Trophoblast cell (in vitro differentiated cells and primary cell): Measurements from ENCODE around the gene ART5. TPM values are rescaled to one million over a fixed set of nuclear protein-coding genes. Genes with fewer than 3 reads are reported as not detected.

Experiments used
- DNase-seq, 2 donors: peaks; one replicate each; pipeline ENCODE4 v3.0.0-alpha.2; 2016
- H2AFZ ChIP-seq: 2 replicates; pipeline ENCODE4 v1.6.1; 2013; ENCODE audit warnings: low read length, moderate library complexity, mild to moderate bottlenecking; ENCODE audit not compliant: insufficient read depth, poor library complexity
- H2AK5ac ChIP-seq: 2 replicates; pipeline ENCODE4 v1.6.1; 2013; ENCODE audit warnings: mild to moderate bottlenecking, low read length
- H2BK120ac ChIP-seq: 2 replicates; pipeline ENCODE4 v1.6.1; 2013; ENCODE audit warnings: low read length, mild to moderate bottlenecking, moderate library complexity; ENCODE audit not compliant: insufficient read depth, poor library complexity
- H2BK12ac ChIP-seq: 2 replicates; pipeline ENCODE4 v1.6.1; 2013; ENCODE audit warnings: mild to moderate bottlenecking, low read length, moderate library complexity
- H2BK5ac ChIP-seq: 2 replicates; pipeline ENCODE4 v1.6.1; 2013; ENCODE audit warnings: low read length, low read depth, moderate library complexity, mild to moderate bottlenecking; ENCODE audit not compliant: poor library complexity
- H3K14ac ChIP-seq: 2 replicates; pipeline ENCODE4 v1.6.1; 2013; ENCODE audit warnings: mild to moderate bottlenecking, low read length
- H3K18ac ChIP-seq: 2 replicates; pipeline ENCODE4 v1.6.1; 2013; ENCODE audit warnings: mild to moderate bottlenecking, low read length
- H3K23ac ChIP-seq: 2 replicates; pipeline ENCODE4 v1.6.1; 2013; ENCODE audit warnings: low read length
- H3K27ac ChIP-seq: 2 replicates; pipeline ENCODE4 v1.5.1; 2013; ENCODE audit warnings: low read depth, mild to moderate bottlenecking, inconsistent platforms, low read length, moderate library complexity
- H3K27me3 ChIP-seq: 2 replicates; pipeline ENCODE4 v1.6.1; 2013; ENCODE audit warnings: inconsistent platforms, mild to moderate bottlenecking, low read length, moderate library complexity; ENCODE audit not compliant: insufficient read depth
- H3K36me3 ChIP-seq, 2 experiments: 1 replicate in 1 of 2; 2 replicates in 1 of 2; pipeline ENCODE4 v1.6.1; 2013; ENCODE audit warnings: low read length in 2 of 2, mild to moderate bottlenecking in 2 of 2, moderate library complexity in 1 of 2; ENCODE audit not compliant: insufficient read depth in 2 of 2, control insufficient read depth in 1 of 2
- H3K4ac ChIP-seq: 2 replicates; pipeline ENCODE4 v1.6.1; 2013; ENCODE audit warnings: low read depth, mild to moderate bottlenecking, low read length, moderate library complexity
- H3K4me1 ChIP-seq, 2 experiments: 1 replicate in 1 of 2; 2 replicates in 1 of 2; pipeline ENCODE4 v1.6.1; 2013; ENCODE audit warnings: low read length in 2 of 2, mild to moderate bottlenecking in 2 of 2, moderate library complexity in 1 of 2; ENCODE audit not compliant: insufficient read depth in 2 of 2, control insufficient read depth in 1 of 2
- H3K4me2 ChIP-seq: 2 replicates; pipeline ENCODE4 v1.6.1; 2013; ENCODE audit warnings: inconsistent platforms, mild to moderate bottlenecking, low read length, moderate library complexity
- H3K4me3 ChIP-seq: 2 replicates; pipeline ENCODE4 v1.5.1; 2013; ENCODE audit warnings: mild to moderate bottlenecking, low read depth, low read length, inconsistent platforms
- H3K79me1 ChIP-seq: one replicate; pipeline ENCODE4 v1.6.1; 2013; ENCODE audit warnings: low read length
- H3K79me2 ChIP-seq: 2 replicates; pipeline ENCODE4 v1.6.1; 2013; ENCODE audit warnings: low read length, mild to moderate bottlenecking; ENCODE audit not compliant: control insufficient read depth, insufficient read depth, poor library complexity
- H3K9ac ChIP-seq: 2 replicates; pipeline ENCODE4 v1.6.1; 2013; ENCODE audit warnings: mild to moderate bottlenecking, low read length
- H3K9me3 ChIP-seq: 2 replicates; pipeline ENCODE4 v1.6.1; 2013; ENCODE audit warnings: low read depth, mild to moderate bottlenecking, control low read depth, inconsistent platforms, low read length; ENCODE audit not compliant: insufficient read depth
- H4K12ac ChIP-seq: 2 replicates; pipeline ENCODE4 v1.6.1; 2013; ENCODE audit warnings: low read depth, mild to moderate bottlenecking, low read length, moderate library complexity
- H4K8ac ChIP-seq: 2 replicates; pipeline ENCODE4 v1.6.1; 2013; ENCODE audit warnings: low read depth, mild to moderate bottlenecking, low read length, moderate library complexity
- H4K91ac ChIP-seq: one replicate; pipeline ENCODE4 v1.6.1; 2013; ENCODE audit warnings: low read depth, mild to moderate bottlenecking, low read length, moderate library complexity
- WGBS: extraction: QIAGEN DNeasy Blood & Tissue Kit; methylation state at CpG from one replicate; pipeline ENCODE4 v1.1.7; 2013; ENCODE audit warnings: missing lambda C conversion rate; ENCODE audit not compliant: insufficient read length, insufficient coverage; ENCODE audit errors: extremely low coverage; 5-methylcytosine and 5-hydroxymethylcytosine counted together
- polyA plus RNA-seq: library from polyadenylated mRNA; stranded (reverse); fragments of 200-250 nt; gene quantifications from 2 replicates; pipeline ENCODE4 v1.2.3, GENCODE V29; 2013

ART5 gene, protein sequence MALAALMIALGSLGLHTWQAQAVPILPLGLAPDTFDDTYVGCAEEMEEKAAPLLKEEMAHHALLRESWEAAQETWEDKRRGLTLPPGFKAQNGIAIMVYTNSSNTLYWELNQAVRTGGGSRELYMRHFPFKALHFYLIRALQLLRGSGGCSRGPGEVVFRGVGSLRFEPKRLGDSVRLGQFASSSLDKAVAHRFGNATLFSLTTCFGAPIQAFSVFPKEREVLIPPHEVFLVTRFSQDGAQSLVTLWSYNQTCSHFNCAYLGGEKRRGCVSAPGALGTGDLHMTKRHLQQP
- polyA plus RNA-seq, result 0.59 and 0.65 TPM in 2 replicates

DNA sequence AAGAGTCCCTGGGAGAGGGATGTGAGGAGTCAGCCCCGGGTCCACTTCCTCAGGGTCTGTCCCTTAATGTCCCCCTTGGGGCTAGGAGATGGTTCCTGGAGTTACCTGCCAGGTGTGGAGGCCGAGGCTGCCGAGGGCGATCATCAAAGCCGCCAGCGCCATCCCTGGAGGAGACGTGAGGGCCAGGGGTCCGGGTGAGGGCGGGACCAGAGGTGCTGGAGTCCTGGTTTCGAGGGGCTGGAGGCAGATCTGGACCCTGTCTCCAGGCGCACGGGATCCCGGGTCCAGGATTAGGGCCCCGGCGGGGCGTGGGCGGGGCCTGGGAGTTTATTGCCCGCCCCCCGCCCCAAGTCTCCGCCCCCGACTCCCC lies at the start of gene ART5:
Gene ART5 (minus strand): TSS at position 292 of the 370 bp plus-strand sequence. CDS start 130 bp downstream, at position 162.
- Histone ChIP-seq H4K91ac (no peak within 1 kb of the TSS), H2BK120ac (no peak within 1 kb of the TSS), H3K4me1 (peaks cover 12% of the 10 kb centered on the region in 2 experiments), H3K14ac (peak within 1 kb of the TSS; percentile 28), H3K4me3 (peak within 1 kb of the TSS; percentile 56), H3K36me3 (no peaks in the 10 kb centered on the region), H3K9me3 (peaks cover 10% of the 10 kb centered on the region), H3K9ac (no peak within 1 kb of the TSS), H3K4me2 (peak within 1 kb of the TSS; percentile 86), H2BK12ac (no peak within 1 kb of the TSS), H4K8ac (peak within 1 kb of the TSS; percentile 70), H3K4ac (no peak within 1 kb of the TSS), H3K18ac (peak within 1 kb of the TSS; percentile 37), H3K23ac (no peak within 1 kb of the TSS), H3K27ac (no peak within 1 kb of the TSS), H2AK5ac (no peak within 1 kb of the TSS), H3K79me1 (peaks cover 5% of the 10 kb centered on the region), H3K27me3 (no peaks in the 10 kb centered on the region), H3K79me2 (peaks cover 3% of the 10 kb centered on the region), H2AFZ (peak within 1 kb of the TSS; percentile 82), H4K12ac (no peak within 1 kb of the TSS), H2BK5ac (no peak within 1 kb of the TSS)
- DNase-seq, result no peak
- WGBS, result no CpG with 5 or more reads among the region's 21 CpGs

DNA sequence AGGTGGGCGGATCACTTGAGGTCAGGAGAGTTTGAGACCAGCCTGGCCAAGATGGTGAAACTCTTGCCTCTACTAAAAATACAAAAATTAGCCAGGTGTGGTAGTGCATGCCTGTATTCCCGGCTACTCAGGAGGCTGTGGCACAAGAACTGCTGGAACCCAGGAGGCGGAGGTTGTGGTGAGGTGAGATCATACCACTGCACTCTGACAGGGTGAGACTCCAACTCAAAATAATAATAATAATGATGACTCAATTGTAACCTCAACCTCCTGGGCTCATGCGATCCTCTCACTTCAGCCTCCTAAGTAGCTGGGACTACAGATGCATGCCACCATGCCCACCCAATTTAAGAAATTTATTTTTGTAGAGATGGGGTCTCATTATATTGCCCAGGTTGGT lies 45.0 kb upstream of the ART5 start:
- Histone ChIP-seq H2AK5ac (no peak overlapping the region), H3K4ac (no peak overlapping the region), H2BK12ac (no peak overlapping the region), H3K14ac (no peak overlapping the region), H2BK5ac (no peak overlapping the region), H3K27me3 (no peaks in the 10 kb centered on the region), H3K27ac (no peak overlapping the region), H4K91ac (no peak overlapping the region), H3K9me3 (no peaks in the 10 kb centered on the region), H3K79me2 (no peaks in the 10 kb centered on the region), H3K36me3 (peaks cover 42 to 52% of the 10 kb centered on the region in 2 experiments), H3K4me3 (no peak overlapping the region), H3K4me2 (no peak overlapping the region), H3K4me1 (no peaks in the 10 kb centered on the region), H2AFZ (no peak overlapping the region), H2BK120ac (no peak overlapping the region), H3K18ac (no peak overlapping the region), H4K8ac (no peak overlapping the region), H3K79me1 (no peaks in the 10 kb centered on the region), H4K12ac (no peak overlapping the region), H3K23ac (no peak overlapping the region), H3K9ac (no peak overlapping the region)
- no CpG with 5 or more reads among the region's 4 CpGs for WGBS
- no peak for DNase-seq

DNA sequence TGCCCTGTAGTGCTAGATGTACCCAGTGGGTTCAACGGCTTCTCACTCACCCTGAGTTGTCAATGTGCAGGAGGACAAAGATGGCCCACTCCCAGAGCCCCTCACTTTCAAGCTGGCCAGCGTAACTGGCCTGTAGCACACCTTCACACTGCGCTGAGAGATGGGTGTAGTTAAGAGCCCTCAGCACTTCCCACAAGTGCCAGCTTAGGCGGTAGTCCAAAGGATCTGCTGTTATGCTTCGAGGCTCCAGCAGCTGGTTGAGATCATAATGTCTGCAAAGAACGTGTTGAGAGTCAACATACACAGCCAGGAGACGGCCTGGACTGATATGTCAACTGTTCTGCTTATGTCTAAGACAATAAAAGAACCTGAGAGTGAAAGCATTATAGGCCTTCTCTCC lies 44.1 kb upstream of the ART5 start:
- no peaks in the 10 kb centered on the region for H3K79me1 ChIP-seq

DNA sequence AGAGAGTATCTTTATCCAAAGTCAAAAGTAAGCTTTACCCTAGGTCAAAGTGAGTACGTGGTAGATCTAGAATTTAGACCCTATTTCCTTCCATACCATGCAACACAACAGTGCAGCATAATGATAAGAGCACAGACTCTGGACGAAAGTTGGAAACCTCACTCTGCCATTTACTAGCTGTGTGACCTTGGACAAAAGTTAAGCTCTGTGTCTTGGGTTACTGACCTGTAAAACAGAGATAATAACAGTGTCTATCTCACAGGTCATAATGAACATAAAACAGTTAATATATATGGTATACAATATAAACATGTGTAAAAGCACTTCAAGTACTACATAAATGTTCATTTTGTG lies 43.0 kb upstream of the ART5 start:
- Histone ChIP-seq H3K79me2 (no peaks in the 10 kb centered on the region), H3K27me3 (no peaks in the 10 kb centered on the region), H4K91ac (no peak overlapping the region), H3K9me3 (no peaks in the 10 kb centered on the region), H3K14ac (no peak overlapping the region), H3K79me1 (no peaks in the 10 kb centered on the region), H3K4ac (no peak overlapping the region), H2BK120ac (no peak overlapping the region), H3K27ac (no peak overlapping the region), H3K18ac (no peak overlapping the region), H3K36me3 (peaks cover 38 to 57% of the 10 kb centered on the region in 2 experiments), H3K4me1 (no peaks in the 10 kb centered on the region), H2AK5ac (no peak overlapping the region), H3K23ac (no peak overlapping the region), H2BK12ac (no peak overlapping the region), H2BK5ac (no peak overlapping the region), H2AFZ (no peak overlapping the region), H4K12ac (no peak overlapping the region), H3K4me2 (no peak overlapping the region), H3K9ac (no peak overlapping the region), H4K8ac (no peak overlapping the region), H3K4me3 (no peak overlapping the region)
- no peak for DNase-seq
- no CpG with 5 or more reads among the region's 2 CpGs for WGBS

More for the DNA sequence above, 44.1 kb upstream of the ART5 start:
- H2BK5ac ChIP-seq, result no peak overlapping the region
- WGBS, result no CpG with 5 or more reads among the region's 7 CpGs
- no peak for DNase-seq
- no peak overlapping the region for H3K4me2 ChIP-seq
- H3K9me3 ChIP-seq, result no peaks in the 10 kb centered on the region
- H2BK12ac ChIP-seq, result no peak overlapping the region
- no peak overlapping the region for H3K14ac ChIP-seq
- H3K4ac ChIP-seq, result no peak overlapping the region
- no peaks in the 10 kb centered on the region for H3K79me2 ChIP-seq
- no peak overlapping the region for H2BK120ac ChIP-seq
- no peak overlapping the region for H2AK5ac ChIP-seq
- no peak overlapping the region for H4K12ac ChIP-seq
- H3K36me3 ChIP-seq, result peaks cover 38 to 50% of the 10 kb centered on the region in 2 experiments
- H4K91ac ChIP-seq, result no peak overlapping the region
- H3K27ac ChIP-seq, result no peak overlapping the region
- no peaks in the 10 kb centered on the region for H3K27me3 ChIP-seq
- H3K4me1 ChIP-seq, result no peaks in the 10 kb centered on the region
- no peak overlapping the region for H2AFZ ChIP-seq
- no peak overlapping the region for H3K18ac ChIP-seq
- H3K4me3 ChIP-seq, result no peak overlapping the region
- H3K9ac ChIP-seq, result no peak overlapping the region
- H3K23ac ChIP-seq, result no peak overlapping the region
- H4K8ac ChIP-seq, result no peak overlapping the region
